Keratinocyte (primary cell): ENCODE measurements around the gene KLF12. TPM values are rescaled to one million over a fixed set of nuclear protein-coding genes. Genes with fewer than 3 reads are reported as not detected.

Experiments used
- DNase-seq: peaks from one replicate; pipeline ENCODE4 v3.0.0-alpha.2; 2011; ENCODE audit warnings: low read depth, missing footprints, low spot score
- FAIRE-seq: peaks from 2 replicates; lab custom pipeline; 2011; peaks lifted over from hg19 to GRCh38; lab: Jason Lieb, UNC
- H2AFZ ChIP-seq: 2 replicates; pipeline ENCODE4 v1.6.0; 2012; ENCODE audit warnings: low read length, control low read depth, inconsistent platforms; ENCODE audit not compliant: control insufficient read depth
- H3K27ac ChIP-seq: 2 replicates; pipeline ENCODE4 v1.5.1; 2011; ENCODE audit warnings: low read length; ENCODE audit not compliant: control insufficient read depth, insufficient read depth
- H3K27me3 ChIP-seq: 3 replicates; pipeline ENCODE4 v1.6.0; 2011; ENCODE audit warnings: low read length; ENCODE audit not compliant: control insufficient read depth, insufficient read depth; ENCODE audit errors: extremely low read depth
- H3K36me3 ChIP-seq, 2 experiments: 2 replicates in 1 of 2; 3 replicates in 1 of 2; pipeline ENCODE4 v1.5.1; 2011; ENCODE audit warnings: low read length in 2 of 2, mild to moderate bottlenecking in 1 of 2; ENCODE audit not compliant: control insufficient read depth in 2 of 2, insufficient read depth in 2 of 2; ENCODE audit errors: extremely low read depth in 1 of 2
- H3K4me1 ChIP-seq: 3 replicates; pipeline ENCODE4 v1.5.1; 2011; ENCODE audit warnings: low read length; ENCODE audit not compliant: control insufficient read depth, insufficient read depth; ENCODE audit errors: extremely low read depth
- H3K4me2 ChIP-seq: 3 replicates; pipeline ENCODE4 v1.6.0; 2011; ENCODE audit warnings: low read depth, low read length; ENCODE audit not compliant: control insufficient read depth, insufficient read depth; ENCODE audit errors: extremely low read depth
- H3K4me3 ChIP-seq, 3 experiments: fragments of 200-600 bp in 1 of 3; sonication (generic) in 1 of 3; 2 replicates in 2 of 3; 3 replicates in 1 of 3; pipeline ENCODE4 v1.5.1; 2011 to 2016; ENCODE audit warnings: low read length in 3 of 3, mild to moderate bottlenecking in 3 of 3, control low read depth in 2 of 3, inconsistent platforms in 1 of 3, low read depth in 1 of 3, mixed read lengths in 1 of 3, mixed run types in 1 of 3, moderate library complexity in 1 of 3; ENCODE audit not compliant: control insufficient read depth in 2 of 3, insufficient read depth in 2 of 3; ENCODE audit errors: extremely low read depth in 1 of 3
- H3K79me2 ChIP-seq: 2 replicates; pipeline ENCODE4 v1.6.0; 2012; ENCODE audit warnings: low read length; ENCODE audit not compliant: control insufficient read depth, insufficient read depth
- H3K9ac ChIP-seq: 3 replicates; pipeline ENCODE4 v1.6.0; 2011; ENCODE audit warnings: low read length; ENCODE audit not compliant: control insufficient read depth, insufficient read depth; ENCODE audit errors: extremely low read depth
- H3K9me1 ChIP-seq: 3 replicates; pipeline ENCODE4 v1.6.0; 2011; ENCODE audit warnings: low read length; ENCODE audit not compliant: control insufficient read depth, insufficient read depth; ENCODE audit errors: extremely low read depth
- H3K9me3 ChIP-seq: 2 replicates; pipeline ENCODE4 v1.5.1; 2012; ENCODE audit warnings: low read depth, low read length; ENCODE audit not compliant: control insufficient read depth
- H4K20me1 ChIP-seq: 3 replicates; pipeline ENCODE4 v1.6.0; 2011; ENCODE audit warnings: low read length; ENCODE audit not compliant: control insufficient read depth, insufficient read depth; ENCODE audit errors: extremely low read depth
- EZH2 ChIP-seq: IDR thresholded peaks from one replicate; pipeline ENCODE4 v1.6.1; 2012; ENCODE audit warnings: inconsistent platforms, mild to moderate bottlenecking, low read length, moderate library complexity
- dilution Hi-C: fragments of 300-500 bp; cut with MboI; formaldehyde crosslinking; loops from one replicate; pipeline ENCODE4 v1.7.0; 2020; ENCODE audit warnings: low sequenced_read_pairs; ENCODE audit not compliant: extremely low pct_ligation_motif_present
- polyA plus RNA-seq, 5 experiments: library from polyadenylated mRNA; depleted of rRNA in 3 of 5; stranded (reverse) in 3 of 5; stranded (forward) in 1 of 5; unstranded in 1 of 5; fragments of >200 nt; gene quantifications; 1 replicate in 1 of 5; 2 replicates in 3 of 5; 3 replicates in 1 of 5; pipeline versions ENCODE4 v1.2.1 to v1.2.3, GENCODE V29; 2011 to 2012; ENCODE audit warnings: missing spikeins in 2 of 5, low read depth in 1 of 5, low replicate concordance in 1 of 5
- TF ChIP-seq, protein P1 (sequence below), 3 experiments: IDR thresholded peaks in 1 of 3; conservative IDR thresholded peaks in 1 of 3; optimal IDR thresholded peaks in 1 of 3; 2 replicates in 2 of 3; 3 replicates in 1 of 3; pipeline versions ENCODE3 to v1.5.1; 2011; ENCODE audit warnings: low read length in 3 of 3, mild to moderate bottlenecking in 3 of 3, moderate library complexity in 2 of 3, control low read depth in 1 of 3, inconsistent platforms in 1 of 3; ENCODE audit not compliant: insufficient read depth in 2 of 3; ENCODE audit errors: extremely low read depth in 1 of 3

The KLF12 gene
- polyA plus RNA-seq, 1 donor (not counting 4 experiments of a cell fraction or from before 2014, with no cell fraction given) = 6.1 TPM

DNA sequence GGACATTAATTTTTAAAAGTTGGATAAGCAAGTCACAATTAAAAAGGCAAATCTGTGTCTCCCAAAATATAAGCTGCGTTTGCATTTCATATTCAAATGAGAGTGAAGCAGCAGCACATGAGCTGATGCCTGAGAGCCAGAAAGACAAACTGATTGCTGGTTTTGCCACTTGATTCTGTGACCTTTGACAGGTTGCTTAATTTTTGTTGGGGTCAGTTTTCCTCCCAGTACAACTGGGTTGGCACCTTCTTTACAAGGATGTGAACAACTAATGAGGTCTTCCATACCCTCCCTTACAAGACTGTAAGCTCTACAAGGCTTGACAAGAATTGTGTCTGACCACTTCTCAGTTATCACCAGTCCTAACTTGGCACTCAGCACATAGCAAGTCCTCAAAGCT is 8.1 kb upstream of the KLF12 start:
- FAIRE-seq = no peak
- no peaks in the 10 kb centered on the region for H3K9me3 ChIP-seq
- no peak overlapping the region for H3K27ac ChIP-seq
- H2AFZ ChIP-seq = no peak overlapping the region
- no peaks in the 10 kb centered on the region for H3K79me2 ChIP-seq
- no peak overlapping the region for H3K4me2 ChIP-seq
- H3K36me3 ChIP-seq = no peaks in the 10 kb centered on the region
- dilution Hi-C loops = no loop called here
- no peaks in the 10 kb centered on the region for H4K20me1 ChIP-seq
- DNase-seq = no peak
- no peak for TF ChIP-seq EZH2
- TF ChIP-seq, protein P1, sequence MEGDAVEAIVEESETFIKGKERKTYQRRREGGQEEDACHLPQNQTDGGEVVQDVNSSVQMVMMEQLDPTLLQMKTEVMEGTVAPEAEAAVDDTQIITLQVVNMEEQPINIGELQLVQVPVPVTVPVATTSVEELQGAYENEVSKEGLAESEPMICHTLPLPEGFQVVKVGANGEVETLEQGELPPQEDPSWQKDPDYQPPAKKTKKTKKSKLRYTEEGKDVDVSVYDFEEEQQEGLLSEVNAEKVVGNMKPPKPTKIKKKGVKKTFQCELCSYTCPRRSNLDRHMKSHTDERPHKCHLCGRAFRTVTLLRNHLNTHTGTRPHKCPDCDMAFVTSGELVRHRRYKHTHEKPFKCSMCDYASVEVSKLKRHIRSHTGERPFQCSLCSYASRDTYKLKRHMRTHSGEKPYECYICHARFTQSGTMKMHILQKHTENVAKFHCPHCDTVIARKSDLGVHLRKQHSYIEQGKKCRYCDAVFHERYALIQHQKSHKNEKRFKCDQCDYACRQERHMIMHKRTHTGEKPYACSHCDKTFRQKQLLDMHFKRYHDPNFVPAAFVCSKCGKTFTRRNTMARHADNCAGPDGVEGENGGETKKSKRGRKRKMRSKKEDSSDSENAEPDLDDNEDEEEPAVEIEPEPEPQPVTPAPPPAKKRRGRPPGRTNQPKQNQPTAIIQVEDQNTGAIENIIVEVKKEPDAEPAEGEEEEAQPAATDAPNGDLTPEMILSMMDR (optimal IDR thresholded peaks at IDR 0.05 in 1 of 3, IDR thresholded peaks at IDR 0.05 in 1 of 3, conservative IDR thresholded peaks at IDR 0.05 in 1 of 3; ENCODE audit: extremely low read depth in 1 of 3, insufficient read depth in 2 of 3, low read length in 3 of 3) = no peak
- no peaks in the 10 kb centered on the region for H3K4me1 ChIP-seq
- H3K27me3 ChIP-seq = no peaks in the 10 kb centered on the region
- no peak overlapping the region for H3K9ac ChIP-seq
- no peak overlapping the region for H3K4me3 ChIP-seq
- no peaks in the 10 kb centered on the region for H3K9me1 ChIP-seq

DNA sequence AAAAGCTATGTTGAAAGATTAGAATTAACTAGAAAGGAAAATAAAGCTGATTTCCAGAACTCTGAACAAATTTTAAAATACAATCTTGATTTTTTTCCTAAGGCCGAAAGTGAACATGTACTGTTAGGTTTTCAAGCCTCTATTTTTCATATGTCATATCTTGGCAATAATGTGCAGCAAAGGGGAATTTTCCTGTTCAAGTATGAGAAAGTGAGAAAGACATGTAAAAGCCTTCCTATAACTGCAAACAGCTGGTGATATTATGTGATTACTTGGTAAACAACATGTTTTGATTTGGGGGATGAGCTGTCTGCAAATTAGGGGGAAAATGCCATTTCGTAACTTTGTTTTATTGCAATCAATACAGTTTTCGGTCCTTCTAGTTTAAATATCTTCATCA is 4.0 kb upstream of the KLF12 start:
- peaks cover 7% of the 10 kb centered on the region for H3K4me1 ChIP-seq
- FAIRE-seq = no peak
- dilution Hi-C loops = no loop called here

More for the DNA sequence above, 4.0 kb upstream of the KLF12 start:
- no peaks in the 10 kb centered on the region for H4K20me1 ChIP-seq
- no peaks in the 10 kb centered on the region for H3K27me3 ChIP-seq
- H3K4me2 ChIP-seq = no peak overlapping the region
- H3K4me3 ChIP-seq = no peak overlapping the region
- H3K36me3 ChIP-seq = no peaks in the 10 kb centered on the region
- DNase-seq = no peak
- H3K9ac ChIP-seq = no peak overlapping the region
- H2AFZ ChIP-seq = no peak overlapping the region
- H3K27ac ChIP-seq = no peak overlapping the region
- H3K9me1 ChIP-seq = no peaks in the 10 kb centered on the region
- H3K79me2 ChIP-seq = no peaks in the 10 kb centered on the region
- H3K9me3 ChIP-seq = no peaks in the 10 kb centered on the region
- TF ChIP-seq EZH2 = no peak
- TF ChIP-seq, protein P1 (optimal IDR thresholded peaks at IDR 0.05 in 1 of 3, IDR thresholded peaks at IDR 0.05 in 1 of 3, conservative IDR thresholded peaks at IDR 0.05 in 1 of 3; ENCODE audit: extremely low read depth in 1 of 3, insufficient read depth in 2 of 3, low read length in 3 of 3) = no peak
